A549 (cell line): Measurements from ENCODE around the gene LMNA. TPM values are rescaled to one million over a fixed set of nuclear protein-coding genes. Genes with fewer than 3 reads are reported as not detected.

Experiments used
- ATAC-seq, 2 experiments: fragments of 200-7000 bp in 1 of 2; fragments of >200 bp in 1 of 2; cut with Nextera tagmentation in 1 of 2; cut with Tn5 transposase in 1 of 2; 3 replicates each; pipeline versions ENCODE4 v1.8.0 to v1.9.1; 2018 to 2020; ENCODE audit warnings: mild to moderate bottlenecking in 1 of 2, moderate library complexity in 1 of 2
- CTCF ChIA-PET: fragments of 300-600 bp; sonication (Branson Sonifier 250); formaldehyde crosslinking; extraction: SDS; loops from one replicate; lab custom pipeline; 2021; ENCODE audit warnings: antibody characterized with exemption, inconsistent platforms; lab: Yijun Ruan, JAX
- POLR2A ChIA-PET: fragments of 350-600 bp; formaldehyde crosslinking; extraction: SDS; loops from one replicate; lab custom pipeline; 2021; ENCODE audit warnings: antibody characterized with exemption, inconsistent platforms; lab: Yijun Ruan, JAX
- DNase-seq, 2 experiments: peaks; one replicate each; pipeline versions ENCODE4 v3.0.0 to v3.0.0-alpha.2; 2011 to 2016; ENCODE audit warnings: low read depth in 1 of 2, low spot score in 1 of 2
- FAIRE-seq: peaks from 2 replicates; lab custom pipeline; 2011; peaks lifted over from hg19 to GRCh38; lab: Jason Lieb, UNC
- H3K27ac ChIP-seq, 2 experiments: fragments of >200 bp; sonication (Bioruptor Twin); formaldehyde crosslinking; 3 replicates each; pipeline ENCODE4 v1.5.1; 2016 to 2017
- H3K4me1 ChIP-seq: fragments of >200 bp; sonication (Bioruptor Twin); formaldehyde crosslinking; 3 replicates; pipeline ENCODE4 v1.6.1; 2016
- H3K4me2 ChIP-seq: fragments of >200 bp; sonication (Bioruptor Twin); formaldehyde crosslinking; 3 replicates; pipeline ENCODE4 v1.6.1; 2016
- H3K4me3 ChIP-seq: fragments of >200 bp; sonication (Bioruptor Twin); formaldehyde crosslinking; 3 replicates; pipeline ENCODE4 v1.5.1; 2016
- H3K9me3 ChIP-seq: fragments of >200 bp; sonication (Bioruptor Twin); formaldehyde crosslinking; 3 replicates; pipeline ENCODE4 v1.6.1; 2016
- CHD2 ChIP-seq: fragments of 150-350 bp; IDR thresholded peaks from 2 replicates; pipeline ENCODE4 v1.6.1; 2014; ENCODE audit warnings: low read length; ENCODE audit not compliant: partially characterized antibody
- EHF ChIP-seq: fragments of 250-450 bp; sonication (Bioruptor Pico); IDR thresholded peaks from 2 replicates; pipeline ENCODE4 v1.5.0; 2020; ENCODE audit warnings: mild to moderate bottlenecking
- ESRRA ChIP-seq: fragments of 150-350 bp; IDR thresholded peaks from 2 replicates; pipeline ENCODE4 v1.6.1; 2014; ENCODE audit warnings: mild to moderate bottlenecking, low read length, borderline replicate concordance
- HDAC2 ChIP-seq: fragments of 200-600 bp; sonication (generic); IDR thresholded peaks from 2 replicates; pipeline ENCODE4 v1.6.1; 2016
- HOXA7 ChIP-seq: fragments of 250-450 bp; sonication (Bioruptor Pico); IDR thresholded peaks from 2 replicates; pipeline ENCODE4 v1.5.0; 2020; ENCODE audit warnings: mild to moderate bottlenecking, moderate library complexity
- HOXB5 ChIP-seq: fragments of 250-450 bp; sonication (Bioruptor Pico); IDR thresholded peaks from 2 replicates; pipeline ENCODE4 v1.5.0; 2020; ENCODE audit warnings: mild to moderate bottlenecking, moderate library complexity
- JUN ChIP-seq, 2 experiments: fragments of >200 bp; sonication (Bioruptor Twin); formaldehyde crosslinking; IDR thresholded peaks; 2 replicates in 1 of 2; 3 replicates in 1 of 2; pipeline ENCODE4 v1.6.1; 2016 to 2017
- KDM5A ChIP-seq: fragments of 200-600 bp; sonication (generic); IDR thresholded peaks from 2 replicates; pipeline ENCODE4 v1.6.1; 2016; ENCODE audit warnings: antibody characterized with exemption, mild to moderate bottlenecking
- MAZ ChIP-seq: fragments of 150-350 bp; IDR thresholded peaks from 2 replicates; pipeline ENCODE4 v1.6.1; 2014; ENCODE audit warnings: antibody characterized with exemption, low read depth, low read length, borderline replicate concordance
- NFE2L2 ChIP-seq: fragments of 150-350 bp; conservative IDR thresholded peaks from 2 replicates; pipeline ENCODE4 v1.6.1; 2014; ENCODE audit warnings: low read length
- NPAS2 ChIP-seq: fragments of 250-450 bp; sonication (Bioruptor Pico); IDR thresholded peaks from 2 replicates; pipeline ENCODE4 v1.8.0; 2022; ENCODE audit warnings: mild to moderate bottlenecking, moderate library complexity, borderline replicate concordance
- NR3C1 ChIP-seq: fragments of >200 bp; sonication (Bioruptor Twin); formaldehyde crosslinking; IDR thresholded peaks from 3 replicates; pipeline ENCODE4 v1.6.1; 2017
- POLR2A ChIP-seq: IDR thresholded peaks from 2 replicates; pipeline ENCODE4 v1.6.1; 2012; ENCODE audit warnings: mild to moderate bottlenecking, low read length
- RAD21 ChIP-seq, 2 experiments: fragments of >200 bp in 1 of 2; sonication (Bioruptor Twin) in 1 of 2; formaldehyde crosslinking in 1 of 2; IDR thresholded peaks in 1 of 2; conservative IDR thresholded peaks in 1 of 2; 2 replicates in 1 of 2; 3 replicates in 1 of 2; pipeline ENCODE4 v1.6.1; 2012 to 2018; ENCODE audit warnings: inconsistent platforms in 1 of 2
- RARB ChIP-seq: fragments of 250-450 bp; sonication (Bioruptor Pico); IDR thresholded peaks from 2 replicates; pipeline ENCODE4 v1.8.0; 2021; ENCODE audit warnings: mild to moderate bottlenecking, moderate library complexity
- TFCP2L1 ChIP-seq: fragments of 250-450 bp; sonication (Bioruptor Pico); IDR thresholded peaks from 2 replicates; pipeline ENCODE4 v1.5.0; 2021; ENCODE audit warnings: mild to moderate bottlenecking
- ZC3H11A ChIP-seq: fragments of 450-650 bp; IDR thresholded peaks from 2 replicates; pipeline ENCODE4 v1.6.1; 2014; ENCODE audit warnings: antibody characterized with exemption, mild to moderate bottlenecking
- WGBS: methylation state at CpG from one replicate; pipeline ENCODE4 v1.1.6; 2017; ENCODE audit errors: missing lambda C conversion rate; 5-methylcytosine and 5-hydroxymethylcytosine counted together
- polyA plus RNA-seq, 4 experiments: library from polyadenylated mRNA; depleted of rRNA in 3 of 4; stranded (reverse); fragments of >200 nt; fragmentation: RNase III in 1 of 4; extraction: RNeasy Plus Mini Kit Qiagen cat#74134 plus additional on column Dnase treatment in 1 of 4; gene quantifications; 2 replicates in 3 of 4; 3 replicates in 1 of 4; pipeline ENCODE4 v1.2.3, GENCODE V29; 2011 to 2017
- TF ChIP-seq, protein P1 (sequence below): fragments of 250-450 bp; sonication (Bioruptor Pico); IDR thresholded peaks from 2 replicates; pipeline ENCODE4 v1.5.0; 2020; ENCODE audit warnings: low read depth, mild to moderate bottlenecking, moderate library complexity
- TF ChIP-seq, protein P2 (sequence below): fragments of >200 bp; sonication (Bioruptor Twin); formaldehyde crosslinking; IDR thresholded peaks from 3 replicates; pipeline ENCODE4 v1.5.1; 2016
- TF ChIP-seq, protein P3 (sequence below): IDR thresholded peaks from 2 replicates; pipeline ENCODE4 v1.6.1; 2012
- TF ChIP-seq, protein P4 (sequence below): IDR thresholded peaks from 2 replicates; pipeline ENCODE4 v1.6.1; 2012
- TF ChIP-seq, protein P5 (sequence below): fragments of 250-450 bp; sonication (Bioruptor Pico); IDR thresholded peaks from 2 replicates; pipeline ENCODE4 v1.5.0; 2021; ENCODE audit warnings: mild to moderate bottlenecking, moderate library complexity, borderline replicate concordance
- TF ChIP-seq, protein P6 (sequence below): fragments of >200 bp; sonication (Bioruptor Twin); formaldehyde crosslinking; IDR thresholded peaks from 2 replicates; pipeline ENCODE4 v1.6.1; 2016

Gene LMNA
- polyA plus RNA-seq, 2 of the 4 experiments (the other 2 are of a cell fraction), result 214 to 286 TPM

DNA sequence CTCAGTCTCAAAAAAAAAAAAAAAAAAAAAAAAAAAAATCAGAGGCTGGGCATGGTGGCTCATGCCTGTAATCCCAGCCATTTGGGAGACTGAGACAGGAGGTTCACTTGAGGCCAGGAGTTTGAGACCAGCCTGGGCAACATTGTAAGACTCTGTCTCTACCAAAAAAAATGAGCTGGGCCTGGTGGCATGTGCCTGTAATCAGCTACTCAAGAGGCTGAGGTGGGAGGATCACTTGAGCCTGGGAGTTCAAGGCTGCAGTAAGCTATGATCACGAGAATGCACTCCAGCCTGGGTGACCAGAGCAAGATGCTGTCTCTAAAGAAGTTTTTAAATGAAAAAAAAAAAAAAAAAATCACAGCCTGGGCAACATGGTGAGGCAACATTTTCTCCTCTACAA lies 49.2 kb downstream of the LMNA start:
- ChIA-PET POLR2A (no interaction called here), CTCF (interaction anchor here (0.6 to 54.8 kb wide), 10 partner anchors 10 to 146 kb away, joined by 3 to 2239 read pairs (median 5); partner anchors contain the start of genes MEX3A, SEMA4A and VHLL)
- WGBS, result 88% methylated on average over 1 of the region's 1 CpG
- Histone ChIP-seq H3K9me3 (peaks cover 5% of the 10 kb centered on the region; the same call in 1 of the 3 replicates), H3K4me2 (no peak overlapping the region), H3K4me3 (no peak overlapping the region), H3K4me1 (no peaks in the 10 kb centered on the region), H3K27ac (no peak overlapping the region)
- FAIRE-seq (no peak), ATAC-seq (no peak), DNase-seq (no peak)
- TF ChIP-seq HOXA7 (CRISPR knock-in tag) (no peak), ZC3H11A (no peak), TFCP2L1 (no peak), RAD21 (conservative IDR thresholded peaks at IDR 0.05 in 1 of 2, IDR thresholded peaks at IDR 0.05 in 1 of 2) (no peak), JUN (IDR thresholded peaks at IDR 0.05) (no peak), KDM5A (no peak), HDAC2 (no peak), NR3C1 (no peak), HOXB5 (CRISPR knock-in tag) (no peak), CHD2 (no peak)
- TF ChIP-seq, protein P1, sequence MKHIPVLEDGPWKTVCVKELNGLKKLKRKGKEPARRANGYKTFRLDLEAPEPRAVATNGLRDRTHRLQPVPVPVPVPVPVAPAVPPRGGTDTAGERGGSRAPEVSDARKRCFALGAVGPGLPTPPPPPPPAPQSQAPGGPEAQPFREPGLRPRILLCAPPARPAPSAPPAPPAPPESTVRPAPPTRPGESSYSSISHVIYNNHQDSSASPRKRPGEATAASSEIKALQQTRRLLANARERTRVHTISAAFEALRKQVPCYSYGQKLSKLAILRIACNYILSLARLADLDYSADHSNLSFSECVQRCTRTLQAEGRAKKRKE, result no peak
- TF ChIP-seq, protein P2, sequence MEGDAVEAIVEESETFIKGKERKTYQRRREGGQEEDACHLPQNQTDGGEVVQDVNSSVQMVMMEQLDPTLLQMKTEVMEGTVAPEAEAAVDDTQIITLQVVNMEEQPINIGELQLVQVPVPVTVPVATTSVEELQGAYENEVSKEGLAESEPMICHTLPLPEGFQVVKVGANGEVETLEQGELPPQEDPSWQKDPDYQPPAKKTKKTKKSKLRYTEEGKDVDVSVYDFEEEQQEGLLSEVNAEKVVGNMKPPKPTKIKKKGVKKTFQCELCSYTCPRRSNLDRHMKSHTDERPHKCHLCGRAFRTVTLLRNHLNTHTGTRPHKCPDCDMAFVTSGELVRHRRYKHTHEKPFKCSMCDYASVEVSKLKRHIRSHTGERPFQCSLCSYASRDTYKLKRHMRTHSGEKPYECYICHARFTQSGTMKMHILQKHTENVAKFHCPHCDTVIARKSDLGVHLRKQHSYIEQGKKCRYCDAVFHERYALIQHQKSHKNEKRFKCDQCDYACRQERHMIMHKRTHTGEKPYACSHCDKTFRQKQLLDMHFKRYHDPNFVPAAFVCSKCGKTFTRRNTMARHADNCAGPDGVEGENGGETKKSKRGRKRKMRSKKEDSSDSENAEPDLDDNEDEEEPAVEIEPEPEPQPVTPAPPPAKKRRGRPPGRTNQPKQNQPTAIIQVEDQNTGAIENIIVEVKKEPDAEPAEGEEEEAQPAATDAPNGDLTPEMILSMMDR, result no peak
- TF ChIP-seq, protein P3, sequence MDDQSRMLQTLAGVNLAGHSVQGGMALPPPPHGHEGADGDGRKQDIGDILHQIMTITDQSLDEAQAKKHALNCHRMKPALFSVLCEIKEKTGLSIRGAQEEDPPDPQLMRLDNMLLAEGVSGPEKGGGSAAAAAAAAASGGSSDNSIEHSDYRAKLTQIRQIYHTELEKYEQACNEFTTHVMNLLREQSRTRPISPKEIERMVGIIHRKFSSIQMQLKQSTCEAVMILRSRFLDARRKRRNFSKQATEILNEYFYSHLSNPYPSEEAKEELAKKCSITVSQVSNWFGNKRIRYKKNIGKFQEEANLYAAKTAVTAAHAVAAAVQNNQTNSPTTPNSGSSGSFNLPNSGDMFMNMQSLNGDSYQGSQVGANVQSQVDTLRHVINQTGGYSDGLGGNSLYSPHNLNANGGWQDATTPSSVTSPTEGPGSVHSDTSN, result no peak

DNA sequence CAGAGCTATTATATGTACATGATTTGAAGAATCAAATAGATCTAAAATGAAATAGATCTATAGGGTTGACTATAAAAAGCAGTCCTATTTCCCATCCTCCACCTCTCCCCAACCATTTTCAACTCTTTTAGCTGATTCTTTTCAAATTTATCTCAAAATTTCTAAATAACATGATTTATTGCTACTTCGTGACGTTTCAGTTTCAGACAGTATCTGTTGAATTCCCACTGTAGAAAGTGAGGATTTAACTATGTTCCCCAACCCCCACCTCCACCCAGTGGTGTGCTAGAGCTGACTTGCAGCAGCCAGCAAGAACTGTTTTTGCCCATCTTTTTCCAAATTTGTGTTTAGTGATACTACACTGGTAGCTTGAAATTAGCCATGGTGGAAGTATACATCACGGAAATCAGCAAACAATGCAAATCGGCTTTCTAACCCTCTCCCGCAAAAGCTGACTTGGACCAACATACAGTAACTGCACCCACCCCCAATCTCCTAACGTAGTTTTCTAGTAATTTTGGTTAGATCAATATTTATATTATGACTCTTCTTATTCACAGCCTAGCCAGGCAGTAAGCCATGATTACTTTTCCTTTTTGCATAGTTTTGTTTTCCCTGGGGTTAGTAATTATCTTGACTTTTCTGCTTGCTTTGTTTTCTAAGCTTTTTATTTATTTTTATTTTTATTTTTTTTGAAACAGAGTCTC lies 49.8 kb downstream of the LMNA start:
- Histone ChIP-seq H3K4me1 (no peaks in the 10 kb centered on the region), H3K4me3 (no peak overlapping the region), H3K27ac (no peak overlapping the region), H3K9me3 (peaks cover 5% of the 10 kb centered on the region; the same call in 1 of the 3 replicates), H3K4me2 (no peak overlapping the region)
- POLR2A ChIA-PET, result no interaction called here
- TF ChIP-seq, protein P2, result no peak
- TF ChIP-seq, protein P4, sequence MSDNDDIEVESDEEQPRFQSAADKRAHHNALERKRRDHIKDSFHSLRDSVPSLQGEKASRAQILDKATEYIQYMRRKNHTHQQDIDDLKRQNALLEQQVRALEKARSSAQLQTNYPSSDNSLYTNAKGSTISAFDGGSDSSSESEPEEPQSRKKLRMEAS, result no peak
- TF ChIP-seq EHF (CRISPR knock-in tag), result no peak
- TF ChIP-seq KDM5A, result no peak
- no peak for TF ChIP-seq ESRRA
- TF ChIP-seq POLR2A, result no peak
- TF ChIP-seq NPAS2, result no peak
- no peak for TF ChIP-seq NFE2L2
- no peak for TF ChIP-seq MAZ
- no peak for TF ChIP-seq ZC3H11A
- no peak for TF ChIP-seq RARB (CRISPR knock-in tag)
- TF ChIP-seq, protein P5, sequence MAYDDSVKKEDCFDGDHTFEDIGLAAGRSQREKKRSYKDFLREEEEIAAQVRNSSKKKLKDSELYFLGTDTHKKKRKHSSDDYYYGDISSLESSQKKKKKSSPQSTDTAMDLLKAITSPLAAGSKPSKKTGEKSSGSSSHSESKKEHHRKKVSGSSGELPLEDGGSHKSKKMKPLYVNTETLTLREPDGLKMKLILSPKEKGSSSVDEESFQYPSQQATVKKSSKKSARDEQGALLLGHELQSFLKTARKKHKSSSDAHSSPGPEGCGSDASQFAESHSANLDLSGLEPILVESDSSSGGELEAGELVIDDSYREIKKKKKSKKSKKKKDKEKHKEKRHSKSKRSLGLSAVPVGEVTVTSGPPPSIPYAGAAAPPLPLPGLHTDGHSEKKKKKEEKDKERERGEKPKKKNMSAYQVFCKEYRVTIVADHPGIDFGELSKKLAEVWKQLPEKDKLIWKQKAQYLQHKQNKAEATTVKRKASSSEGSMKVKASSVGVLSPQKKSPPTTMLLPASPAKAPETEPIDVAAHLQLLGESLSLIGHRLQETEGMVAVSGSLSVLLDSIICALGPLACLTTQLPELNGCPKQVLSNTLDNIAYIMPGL (CRISPR knock-in tag), result no peak
- TF ChIP-seq, protein P6, sequence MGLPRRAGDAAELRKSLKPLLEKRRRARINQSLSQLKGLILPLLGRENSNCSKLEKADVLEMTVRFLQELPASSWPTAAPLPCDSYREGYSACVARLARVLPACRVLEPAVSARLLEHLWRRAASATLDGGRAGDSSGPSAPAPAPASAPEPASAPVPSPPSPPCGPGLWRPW, result no peak
- DNase-seq, result no peak
- ATAC-seq, result no peak
- CTCF ChIA-PET, result interaction anchor here (0.6 to 54.8 kb wide), 13 partner anchors 8 to 146 kb away, joined by 3 to 2239 read pairs (median 3); partner anchors contain the start of genes MEX3A, SEMA4A and VHLL
- FAIRE-seq, result no peak
- 78% methylated on average over 6 of the region's 6 CpGs for WGBS
